HG02642 (cell line): ENCODE measurements around the gene SYNPO2.
"Not testable (repeated sequence)": the region's sequence is repeated elsewhere in the genome, so short reads cannot be mapped to it uniquely, and the experiment has no call there.

ENCODE experiments used
- ATAC-seq: cut with Tn5 transposase; IDR thresholded peaks from one replicate; pipeline ENCODE4 v1.9.1; 2021; ENCODE audit warnings: mild to moderate bottlenecking; ENCODE audit not compliant: unreplicated experiment, poor library complexity

Gene SYNPO2

DNA sequence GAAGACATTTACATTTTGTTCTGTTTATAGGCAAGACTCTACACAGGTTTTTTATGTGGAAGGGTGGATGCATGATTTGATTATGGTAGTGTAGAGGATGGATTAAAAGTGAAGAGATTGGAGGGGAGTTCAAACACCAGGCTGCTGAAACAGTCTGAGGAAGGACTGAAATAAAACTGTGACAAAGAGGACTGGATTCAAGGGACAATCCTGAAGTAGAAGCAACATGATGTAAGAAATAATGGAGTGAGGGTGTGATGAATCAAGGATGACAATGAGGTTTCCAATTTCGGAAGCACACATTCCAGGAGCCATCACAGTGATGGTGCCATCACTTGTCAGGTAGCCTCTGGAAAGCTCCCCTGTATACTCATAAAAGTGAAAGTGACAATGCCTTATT is 103.5 kb downstream of the SYNPO2 start:
- no peak for ATAC-seq

DNA sequence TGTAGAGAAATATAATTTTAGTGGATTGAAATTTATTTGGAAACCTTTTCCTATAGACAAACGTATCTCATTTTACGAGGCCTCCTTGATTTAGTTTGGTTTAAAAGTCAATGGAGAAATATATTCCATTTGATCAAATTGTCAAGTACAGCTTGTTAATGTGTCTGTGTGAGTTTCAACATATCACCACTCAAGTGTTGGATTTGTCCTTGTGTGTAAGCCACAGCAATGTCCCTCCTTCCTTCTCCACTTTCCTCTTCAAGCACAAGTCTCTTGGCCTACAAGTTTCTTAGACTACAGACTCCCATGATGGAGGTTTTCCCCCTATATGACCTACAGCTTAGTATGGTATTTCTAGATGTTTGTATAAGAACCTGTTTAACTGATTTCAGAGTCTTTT is 104.7 kb downstream of the SYNPO2 start:
- no peak for ATAC-seq

DNA sequence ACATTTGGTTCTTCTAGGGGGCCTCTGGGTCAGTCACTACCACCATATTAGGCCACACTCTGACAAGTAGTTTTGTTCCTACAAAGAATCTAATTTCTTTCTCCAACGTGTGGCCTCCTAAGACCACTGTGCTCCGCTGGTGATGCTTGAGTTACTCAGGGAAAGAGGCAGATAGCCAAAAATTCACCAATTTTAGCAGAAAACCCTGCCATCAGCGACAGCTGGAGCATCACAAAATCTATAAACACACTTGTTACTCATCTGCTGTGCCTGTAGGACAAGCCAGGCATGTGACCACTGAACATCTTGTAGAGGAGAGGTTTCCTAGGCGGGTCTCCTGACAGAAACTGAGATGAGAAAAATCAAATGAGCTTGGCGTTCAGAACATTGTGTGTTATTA is 105.4 kb downstream of the SYNPO2 start:
- ATAC-seq, result no peak

DNA sequence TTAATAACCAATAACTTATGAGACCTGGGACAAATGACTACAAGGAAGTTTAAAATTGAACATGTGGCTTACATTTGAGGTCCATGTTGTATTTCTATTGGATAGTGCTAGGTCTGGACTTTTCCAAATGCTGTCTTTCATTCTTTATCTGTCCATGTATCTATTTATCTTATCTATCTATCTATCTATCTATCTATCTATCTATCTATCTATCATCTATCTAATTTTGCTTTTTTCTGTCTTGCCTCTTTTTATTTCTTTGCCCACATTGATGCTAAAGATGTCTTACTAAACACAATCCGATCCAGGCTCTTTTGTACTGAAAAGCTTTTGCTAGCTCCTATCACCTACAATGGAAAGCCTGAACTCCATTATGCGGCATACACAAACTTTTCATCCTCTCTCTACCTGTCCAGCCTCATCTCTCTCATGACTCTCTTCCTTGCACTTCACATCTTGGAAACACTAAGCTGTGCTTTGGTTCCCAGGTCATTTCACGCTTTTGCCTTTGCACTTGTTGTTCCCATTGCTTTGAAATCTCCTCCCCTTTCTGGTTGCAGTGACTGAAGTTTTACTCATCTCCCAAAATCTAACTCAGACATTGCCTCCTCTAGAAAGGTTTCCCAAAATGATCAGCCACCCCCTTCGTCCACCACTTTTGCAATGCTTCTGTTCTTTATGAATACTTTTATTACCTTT is 107.2 kb downstream of the SYNPO2 start:
- ATAC-seq, result no peak

GRCh38 chr4:118997601-118998000 is 108.9 kb downstream of the SYNPO2 start:
- no peak for ATAC-seq

GRCh38 chr4:118999919-119000318 is 111.3 kb downstream of the SYNPO2 start:
- ATAC-seq, result no peak

DNA sequence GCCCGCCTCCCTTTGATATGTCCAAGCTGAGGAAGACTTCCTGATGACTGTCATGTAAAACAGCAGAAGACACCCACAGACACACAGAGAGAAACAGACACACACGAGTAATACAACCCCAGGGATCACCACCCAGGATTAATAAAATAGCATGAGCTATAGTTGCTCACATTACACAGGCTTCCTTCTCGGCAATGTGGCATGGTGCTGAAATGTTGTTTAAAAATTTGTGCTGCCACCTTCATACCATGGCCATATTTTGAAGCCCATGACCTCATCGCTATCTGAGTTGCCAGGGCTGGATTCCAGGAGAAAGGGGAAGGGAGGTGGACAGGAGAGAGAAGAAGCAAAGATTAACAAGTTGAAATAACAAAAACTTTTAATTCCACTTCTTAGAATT is 111.7 kb downstream of the SYNPO2 start:
- ATAC-seq, result no peak

DNA sequence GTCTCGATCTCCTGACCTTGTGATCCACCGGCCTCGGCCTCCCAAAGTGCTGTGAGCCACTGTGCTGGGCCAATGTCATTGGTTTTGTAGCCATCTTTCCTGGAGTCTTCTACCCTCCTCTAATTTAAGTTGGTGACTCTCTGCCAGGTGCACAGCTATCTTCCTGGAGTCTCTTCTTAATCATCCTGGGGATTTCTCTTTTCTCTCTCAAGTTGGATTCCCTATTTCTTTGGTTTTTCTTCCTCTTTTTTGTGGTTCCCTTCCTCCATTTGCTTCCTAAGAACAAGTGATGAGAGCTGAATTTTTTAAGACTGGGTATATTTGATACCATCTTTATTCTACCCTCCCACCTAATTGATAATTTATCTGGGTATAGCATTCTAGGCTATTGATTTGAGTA is 113.8 kb downstream of the SYNPO2 start:
- ATAC-seq, result no peak

GRCh38 chr4:119003001-119003400 is 114.3 kb downstream of the SYNPO2 start:
- ATAC-seq, result not testable (repeated sequence)

DNA sequence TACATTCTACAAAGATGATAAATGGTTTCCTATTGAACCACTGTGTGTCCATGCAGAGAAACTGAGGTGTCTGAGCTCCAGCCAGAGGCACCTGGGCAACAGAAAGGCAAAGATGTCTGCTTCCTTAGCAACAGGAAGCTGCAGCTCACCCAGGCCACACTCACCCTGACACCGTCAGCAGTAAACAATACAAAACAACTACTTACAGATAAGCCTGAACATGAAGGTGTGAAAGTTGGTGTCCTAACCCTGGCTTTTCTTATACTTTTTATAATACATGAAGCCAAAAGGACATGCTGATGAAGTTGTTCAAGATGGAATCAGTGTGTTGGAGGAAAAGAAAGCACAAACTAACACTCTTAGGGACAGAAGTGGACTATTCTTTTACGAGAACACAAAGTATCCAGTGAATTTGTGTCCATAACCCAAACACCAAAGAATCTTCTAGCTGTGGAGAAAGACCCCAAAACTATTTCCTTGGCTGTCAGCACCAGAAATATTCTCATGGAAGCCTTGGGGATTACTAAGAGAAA is 117.3 kb downstream of the SYNPO2 start:
- ATAC-seq, result no peak

GRCh38 chr4:119008761-119009160 is 120.1 kb downstream of the SYNPO2 start:
- ATAC-seq, result no peak

GRCh38 chr4:119010221-119010620 is 121.6 kb downstream of the SYNPO2 start:
- not testable (repeated sequence) for ATAC-seq

GRCh38 chr4:119010909-119011606 is 122.4 kb downstream of the SYNPO2 start:
- no peak for ATAC-seq

GRCh38 chr4:119011607-119011988 is 122.9 kb downstream of the SYNPO2 start:
- ATAC-seq, result no peak

DNA sequence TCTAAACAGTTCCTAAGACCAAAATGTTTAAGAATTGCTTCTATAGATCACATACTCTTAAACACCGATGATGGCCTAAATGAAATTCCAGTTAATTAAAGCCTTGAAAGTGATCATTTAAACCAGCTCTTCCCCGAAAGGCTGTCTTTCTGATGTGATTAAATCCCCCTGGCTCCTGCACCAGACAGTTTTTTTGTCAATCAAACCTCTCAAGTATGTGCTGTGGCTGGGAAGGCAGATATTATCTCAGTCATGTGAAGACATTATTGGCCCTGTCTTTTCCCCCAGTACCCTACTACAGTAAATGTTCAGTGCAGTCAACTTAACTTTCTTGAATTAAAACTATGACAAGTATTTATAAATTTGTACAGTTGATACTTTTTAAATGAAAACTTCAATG is 126.0 kb downstream of the SYNPO2 start:
- no peak for ATAC-seq

GRCh38 chr4:119016636-119017035 is 128.0 kb downstream of the SYNPO2 start:
- ATAC-seq, result no peak

GRCh38 chr4:119017636-119018035 is 129.0 kb downstream of the SYNPO2 start:
- no peak for ATAC-seq

DNA sequence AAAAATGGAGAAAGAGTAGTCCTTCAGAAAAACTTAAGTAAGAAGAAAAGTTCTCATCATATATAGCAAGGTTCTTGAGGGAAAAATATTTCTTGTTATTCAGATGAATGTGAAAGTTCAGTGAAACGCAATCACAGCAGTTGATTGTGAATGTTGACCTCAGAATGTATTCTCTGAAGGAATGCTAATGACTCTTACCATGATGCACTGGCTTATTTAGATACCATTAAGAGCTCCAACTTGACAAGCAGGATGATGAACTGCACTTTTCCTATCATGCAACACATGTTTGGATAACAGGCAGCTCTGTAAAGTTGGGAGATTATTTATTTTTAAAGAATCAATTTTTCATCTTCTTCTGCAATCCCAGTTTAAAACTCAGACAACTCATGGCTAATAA is 131.5 kb downstream of the SYNPO2 start:
- ATAC-seq, result no peak

DNA sequence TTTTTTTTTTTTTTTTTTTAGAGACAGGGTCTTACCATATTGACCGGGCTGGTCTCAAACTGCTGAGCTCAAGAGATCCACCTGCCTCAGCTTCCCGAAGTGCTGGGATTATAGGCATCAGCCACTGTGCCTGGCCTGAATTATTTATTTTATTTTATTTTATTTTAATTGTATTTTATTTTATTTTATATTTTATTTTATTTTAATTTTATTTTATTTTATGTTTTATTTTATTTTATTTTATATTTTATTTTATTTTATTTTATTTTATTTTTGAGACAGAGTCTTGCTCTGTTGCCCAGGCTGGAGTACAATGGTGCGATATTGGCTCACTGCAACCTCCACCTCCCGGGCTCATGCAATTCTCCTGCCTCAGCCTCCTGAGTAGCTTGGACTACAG is 133.9 kb downstream of the SYNPO2 start:
- not testable (repeated sequence) for ATAC-seq

- no peak for ATAC-seq
These were observed 135.4 kb downstream of the SYNPO2 start for GRCh38 chr4:119024102-119024501.

DNA sequence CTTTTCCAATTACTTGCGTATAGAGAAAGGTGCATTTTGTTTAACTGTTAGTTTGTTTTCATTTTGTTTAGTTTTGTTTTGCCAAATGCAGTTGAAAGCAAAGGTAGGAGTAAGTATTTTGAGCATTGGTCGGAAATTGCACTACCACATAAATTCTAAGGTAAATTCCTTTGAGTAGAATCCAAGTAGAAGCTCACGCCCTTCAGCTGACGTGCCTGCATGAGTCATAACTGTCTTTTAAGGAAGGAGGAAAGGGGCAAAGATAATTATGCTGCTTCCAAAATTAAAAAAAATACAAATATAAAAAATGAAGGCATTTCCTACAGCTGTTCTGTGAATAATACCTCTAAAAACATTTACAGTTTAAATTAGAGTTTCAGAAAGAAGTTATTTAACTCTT is 136.8 kb downstream of the SYNPO2 start:
- ATAC-seq, result no peak
